GM13976 (cell line): ENCODE data around the gene RAVER2.

Experiments
- DNase-seq: peaks from one replicate; pipeline ENCODE4 v3.0.0; 2012; ENCODE audit warnings: low spot score
- CTCF ChIP-seq: IDR thresholded peaks from 2 replicates; pipeline ENCODE4 v1.5.1; 2012; ENCODE audit warnings: borderline replicate concordance, mild to moderate bottlenecking; ENCODE audit not compliant: insufficient read depth; ENCODE audit errors: extremely low read depth, missing control alignments, control extremely low read depth
- in situ Hi-C: fragments of 300-500 bp; cut with MboI; formaldehyde crosslinking; loops from one replicate; pipeline ENCODE4 v1.12.0; 2022; ENCODE audit warnings: low sequenced_read_pairs, mixed read lengths, inconsistent platforms; ENCODE audit not compliant: unreplicated experiment

The RAVER2 gene

GRCh38 chr1:64857347-64857746 lies 112.5 kb downstream of the RAVER2 start:
- in situ Hi-C loops, result no loop called here
- TF ChIP-seq CTCF, result no peak
- DNase-seq, result no peak

GRCh38 chr1:64861611-64862010 lies 116.7 kb downstream of the RAVER2 start:
- in situ Hi-C loops, result no loop called here
- DNase-seq, result no peak

GRCh38 chr1:64864018-64864940 lies 119.4 kb downstream of the RAVER2 start:
- in situ Hi-C loops, result no loop called here
- TF ChIP-seq CTCF, result no peak
- DNase-seq, result peak; percentile 80

More at GRCh38 chr1:64861611-64862010, 116.7 kb downstream of the RAVER2 start:
- no peak for TF ChIP-seq CTCF

GRCh38 chr1:64865105-64865757 lies 120.4 kb downstream of the RAVER2 start:
- in situ Hi-C loops, result no loop called here
- TF ChIP-seq CTCF, result no peak
- no peak for DNase-seq

GRCh38 chr1:64866689-64867088 lies 121.8 kb downstream of the RAVER2 start:
- in situ Hi-C loops, result no loop called here
- TF ChIP-seq CTCF, result no peak
- no peak for DNase-seq

- in situ Hi-C loops, result no loop called here
- DNase-seq, result no peak
- no peak for TF ChIP-seq CTCF
Observed at GRCh38 chr1:64867266-64867665, 122.4 kb downstream of the RAVER2 start.
